HepG2 (cell line): ENCODE measurements around the gene PRSS1.

Source experiments
- CCAR2 ChIP-seq: fragments of 200-400 bp; formaldehyde crosslinking; optimal IDR thresholded peaks from 2 replicates; pipeline ENCODE3; 2018; ENCODE audit warnings: low read depth, mild to moderate bottlenecking, low read length, moderate library complexity
- GABPA ChIP-seq, 2 experiments: IDR thresholded peaks; 2 replicates each; pipeline ENCODE4 v1.6.1; 2011 to 2016; ENCODE audit warnings: low read depth in 2 of 2, low read length in 1 of 2, missing biosample characterization in 1 of 2, missing genetic modification characterization in 1 of 2
- NFAT5 ChIP-seq: sonication (generic); formaldehyde crosslinking; IDR thresholded peaks from 2 replicates; pipeline ENCODE4 v1.4.0; 2020; ENCODE audit warnings: missing genetic modification reagents
- SMC3 ChIP-seq: IDR thresholded peaks from 2 replicates; pipeline ENCODE4 v1.6.1; 2011; ENCODE audit warnings: low read length, improper control_type of control experiment
- TSC22D2 ChIP-seq: sonication (generic); formaldehyde crosslinking; IDR thresholded peaks from 2 replicates; pipeline ENCODE4 v1.5.1; 2020; ENCODE audit warnings: missing genetic modification reagents, mild to moderate bottlenecking, borderline replicate concordance
- TF ChIP-seq, protein P1 (sequence below): sonication (generic); formaldehyde crosslinking; IDR thresholded peaks from 2 replicates; pipeline ENCODE4 v1.4.0; 2020; ENCODE audit warnings: mild to moderate bottlenecking, low read depth, missing genetic modification reagents

DNA sequence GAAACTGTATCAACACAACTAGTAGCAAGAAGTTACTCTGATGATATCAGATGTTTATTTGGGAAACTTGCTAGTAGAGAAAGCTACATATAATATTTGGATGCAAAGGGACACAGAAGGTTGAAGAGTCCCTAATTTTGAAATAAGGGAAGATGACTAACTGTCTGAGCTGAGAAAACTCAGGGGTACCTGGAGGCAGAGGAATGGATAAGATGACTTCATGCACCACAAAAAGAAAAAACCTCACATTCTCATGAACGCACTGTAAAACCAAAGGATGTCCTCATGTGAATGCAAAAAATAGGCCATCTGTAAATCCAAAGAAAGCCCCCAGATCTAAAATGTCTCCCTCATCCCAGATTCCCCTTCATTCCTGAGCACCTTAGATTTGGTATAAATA is 50.8 kb downstream of the PRSS1 start:
- TF ChIP-seq NFAT5 (CRISPR knock-in tag) (no peak), CCAR2 (no peak), SMC3 (no peak), TSC22D2 (CRISPR knock-in tag) (no peak), GABPA (IDR thresholded peaks at IDR 0.05; ENCODE audit: low read depth, low read length) (no peak), GABPA (CRISPR knock-in tag; IDR thresholded peaks at IDR 0.05; ENCODE audit: low read depth) (no peak)
- TF ChIP-seq, protein P1, sequence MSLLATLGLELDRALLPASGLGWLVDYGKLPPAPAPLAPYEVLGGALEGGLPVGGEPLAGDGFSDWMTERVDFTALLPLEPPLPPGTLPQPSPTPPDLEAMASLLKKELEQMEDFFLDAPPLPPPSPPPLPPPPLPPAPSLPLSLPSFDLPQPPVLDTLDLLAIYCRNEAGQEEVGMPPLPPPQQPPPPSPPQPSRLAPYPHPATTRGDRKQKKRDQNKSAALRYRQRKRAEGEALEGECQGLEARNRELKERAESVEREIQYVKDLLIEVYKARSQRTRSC = no peak
